GM10847 (cell line): Measurements from ENCODE around the gene ERC2.

Source experiments
- POLR2A ChIP-seq: IDR thresholded peaks from 2 replicates; pipeline ENCODE4 v1.6.1; 2011; ENCODE audit not compliant: insufficient read length; ENCODE audit errors: extremely low read depth

Gene ERC2

DNA sequence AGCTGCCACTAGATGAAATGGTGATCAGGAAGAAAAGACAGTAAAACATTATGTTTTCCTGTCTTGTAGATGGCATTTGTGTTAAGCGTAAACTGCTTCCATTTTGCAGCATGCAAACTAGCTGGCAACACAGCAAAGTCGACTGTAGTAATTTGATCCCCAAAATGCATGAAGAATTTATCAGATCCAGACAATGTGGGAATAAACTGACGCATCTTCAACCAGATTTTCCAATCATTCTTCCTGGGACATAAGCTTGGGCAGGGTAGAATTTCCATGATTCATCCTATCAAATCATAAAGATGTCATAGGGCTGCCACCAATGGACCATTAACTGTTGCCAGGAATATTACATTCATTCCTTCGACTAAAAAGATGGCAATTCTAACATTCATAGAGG is 260.3 kb downstream of the ERC2 start:
- no peak for TF ChIP-seq POLR2A

DNA sequence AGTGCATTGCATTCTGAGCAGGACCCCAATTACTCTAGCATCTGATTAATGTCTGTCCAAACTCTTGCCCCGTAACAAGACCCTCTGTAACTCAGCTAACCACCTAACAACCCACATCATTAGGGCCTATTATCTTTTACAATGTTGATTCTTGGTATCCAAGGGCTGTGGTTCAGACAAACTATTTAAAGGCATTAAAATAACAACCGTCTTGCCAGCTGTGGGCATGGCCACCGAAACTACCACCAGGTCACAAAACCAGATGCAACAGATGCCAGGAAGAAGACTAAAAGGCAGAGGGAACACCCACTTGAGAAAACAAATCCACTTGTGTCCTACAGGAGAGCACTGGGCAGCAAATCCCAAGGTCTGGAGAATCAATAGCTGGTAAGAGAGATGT is 262.9 kb downstream of the ERC2 start:
- no peak for TF ChIP-seq POLR2A

DNA sequence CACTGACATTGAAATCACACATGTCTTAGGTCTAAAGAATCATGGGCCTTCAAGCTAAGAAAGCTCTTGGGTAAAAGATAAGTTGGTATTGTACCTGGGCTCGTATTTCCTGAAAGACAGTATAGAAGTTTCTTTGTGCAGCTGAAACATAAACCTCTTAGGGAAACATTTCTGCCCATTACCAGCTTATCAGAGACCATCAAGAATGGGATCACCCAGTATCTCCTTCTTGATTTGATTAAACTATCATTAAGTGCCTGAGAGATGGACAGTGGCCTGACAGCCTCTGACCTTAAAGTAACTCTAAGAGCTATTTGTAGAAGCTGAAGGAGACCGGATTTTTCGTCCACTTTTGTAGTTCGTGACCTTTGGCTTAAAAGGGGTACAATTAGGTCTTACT is 265.3 kb downstream of the ERC2 start:
- TF ChIP-seq POLR2A: no peak

GRCh38 chr3:56201407-56201806 is 266.9 kb downstream of the ERC2 start:
- TF ChIP-seq POLR2A: no peak

DNA sequence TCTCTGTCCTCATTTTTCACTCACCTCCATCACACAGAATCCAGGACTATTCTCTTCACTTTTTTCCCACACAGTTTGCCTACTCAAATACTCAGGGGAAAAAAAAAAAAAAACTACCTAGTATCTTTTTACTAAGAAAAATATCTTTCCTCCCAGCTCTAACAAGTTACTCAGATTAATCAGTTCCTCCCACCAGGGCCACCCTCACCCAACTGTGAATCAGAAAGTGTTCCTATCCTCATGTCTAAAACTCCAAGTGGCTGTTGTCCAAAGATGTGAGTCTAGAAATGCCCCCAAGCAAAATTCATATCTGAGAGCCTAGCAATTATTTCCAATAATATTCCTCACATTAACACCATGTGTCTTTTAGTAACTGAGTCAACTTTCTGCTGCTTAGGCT is 268.0 kb downstream of the ERC2 start:
- TF ChIP-seq POLR2A: no peak

DNA sequence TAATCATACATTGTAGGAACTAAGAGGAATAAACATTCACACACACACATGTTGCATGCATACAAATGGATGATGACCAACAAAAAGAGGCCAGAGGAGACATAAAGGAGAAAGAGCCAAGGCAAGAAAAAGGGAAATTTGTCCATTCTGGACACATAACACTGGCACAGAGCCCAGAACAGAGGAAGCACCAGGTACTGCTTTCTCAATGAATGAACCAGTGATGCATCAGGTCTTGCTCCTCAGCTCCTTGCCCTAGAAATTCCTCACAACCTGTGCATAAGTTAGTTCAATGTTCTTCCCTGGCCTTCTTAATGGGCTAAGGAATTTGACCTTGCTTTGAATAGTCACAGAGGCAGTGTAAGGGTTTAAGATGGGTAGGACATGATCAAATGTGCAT is 270.3 kb downstream of the ERC2 start:
- TF ChIP-seq POLR2A: no peak

DNA sequence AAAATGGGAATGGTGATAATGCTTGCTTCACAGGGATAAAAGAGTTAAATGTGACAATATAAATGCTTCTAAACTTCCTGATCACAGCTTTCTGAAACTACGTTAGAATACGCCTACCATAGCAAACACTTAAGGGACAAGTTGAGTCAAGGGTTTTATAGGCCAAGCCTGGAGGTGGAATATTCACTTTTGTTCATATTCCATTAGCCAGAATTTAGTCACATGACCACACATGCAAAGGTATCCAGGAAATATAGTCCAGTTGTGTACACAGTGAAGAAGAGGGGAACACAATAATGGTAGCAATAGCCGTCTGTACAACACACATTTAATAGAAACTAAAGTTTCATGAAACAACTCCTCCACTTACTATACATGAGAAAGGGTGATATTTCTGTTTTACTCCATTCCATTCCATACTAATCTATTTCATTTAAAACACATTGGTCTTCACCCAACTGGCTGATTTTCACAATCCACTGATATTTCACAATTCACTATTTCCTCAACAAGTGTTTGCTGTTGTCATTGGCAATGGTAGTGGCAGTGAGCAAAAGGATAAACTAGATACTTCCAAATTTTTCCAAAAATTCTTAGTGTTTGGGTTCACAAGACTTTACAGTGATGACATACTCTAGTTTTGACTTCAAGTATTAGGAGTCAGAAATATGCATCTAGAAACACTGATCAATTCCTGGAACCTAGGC is 270.9 kb downstream of the ERC2 start:
- no peak for TF ChIP-seq POLR2A

DNA sequence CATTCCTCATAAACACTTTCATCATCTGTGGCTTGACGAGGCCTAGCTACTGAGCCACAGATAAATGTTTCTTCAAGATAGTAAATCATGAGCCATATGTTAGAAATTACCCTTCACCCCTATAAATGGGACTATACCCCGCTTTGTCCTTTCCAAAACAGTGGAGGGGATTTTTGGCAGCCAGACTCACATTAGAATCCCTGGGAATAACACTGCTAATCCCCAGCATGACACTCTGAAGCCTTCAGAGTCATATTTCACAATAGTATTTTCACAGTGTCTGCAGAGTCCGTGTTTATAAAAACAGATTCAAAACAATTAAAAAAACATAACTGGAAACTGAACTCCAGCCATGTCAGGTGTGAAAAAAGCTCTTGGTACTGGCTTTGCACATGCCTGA is 271.6 kb downstream of the ERC2 start:
- TF ChIP-seq POLR2A: no peak

- TF ChIP-seq POLR2A: no peak
These were observed 274.7 kb downstream of the ERC2 start for GRCh38 chr3:56193519-56193918.

- no peak for TF ChIP-seq POLR2A
These were observed 276.3 kb downstream of the ERC2 start for GRCh38 chr3:56192001-56192400.

DNA sequence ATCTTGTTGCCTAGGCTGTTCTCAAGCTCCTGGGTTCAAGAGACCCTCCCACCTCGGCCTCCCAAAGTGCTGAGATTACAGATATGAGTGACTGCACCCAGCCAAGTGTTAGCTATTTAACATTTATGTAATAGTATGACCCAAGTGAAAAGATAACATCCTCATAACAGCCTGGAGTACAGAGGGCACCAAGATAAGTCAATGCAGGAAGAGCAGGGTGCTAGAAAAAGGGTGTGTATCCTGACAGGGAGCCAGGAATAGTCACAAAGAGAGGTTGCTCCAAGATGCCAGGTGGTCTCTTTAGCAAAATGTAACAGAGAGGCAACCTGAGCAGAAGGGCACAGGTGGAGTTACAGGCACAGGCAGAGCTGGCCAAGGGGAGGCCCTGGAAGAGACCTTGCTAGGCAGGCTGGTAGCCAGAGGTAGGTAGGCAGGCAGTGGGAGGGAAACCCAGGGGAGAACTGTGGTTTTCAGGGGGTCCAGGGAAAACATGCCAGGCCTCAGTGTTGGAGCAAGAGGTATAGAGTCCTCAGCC is 277.4 kb downstream of the ERC2 start:
- no peak for TF ChIP-seq POLR2A

- no peak for TF ChIP-seq POLR2A
These were observed 278.1 kb downstream of the ERC2 start for GRCh38 chr3:56190130-56190529.

DNA sequence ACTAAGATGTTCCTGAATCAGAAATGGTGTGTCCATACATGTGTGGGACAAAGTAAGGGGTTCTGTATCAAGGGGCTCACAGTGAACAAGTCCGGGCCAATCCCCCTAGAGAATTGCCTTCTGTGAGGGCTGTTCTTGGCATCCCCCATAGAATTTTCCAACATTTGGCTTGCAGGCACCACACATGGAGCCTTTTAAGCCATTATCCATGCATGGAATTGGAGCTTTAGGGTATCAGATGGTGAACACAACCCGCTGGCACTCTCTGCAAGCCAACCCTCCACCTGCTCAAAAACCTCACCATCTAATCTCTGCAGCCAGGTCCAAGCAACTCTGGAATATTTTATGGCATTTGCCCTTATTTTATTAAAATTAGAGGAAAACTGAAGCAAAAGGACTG is 278.7 kb downstream of the ERC2 start:
- no peak for TF ChIP-seq POLR2A

- TF ChIP-seq POLR2A: no peak
These were observed 280.1 kb downstream of the ERC2 start for GRCh38 chr3:56188201-56188600.

- TF ChIP-seq POLR2A: no peak
These were observed 281.2 kb downstream of the ERC2 start for GRCh38 chr3:56187051-56187450.

GRCh38 chr3:56185827-56186226 is 282.4 kb downstream of the ERC2 start:
- no peak for TF ChIP-seq POLR2A

- no peak for TF ChIP-seq POLR2A
These were observed 284.7 kb downstream of the ERC2 start for GRCh38 chr3:56183529-56183928.
